Measurements from ENCODE around the gene TNNC2. TPM values are rescaled to one million over a fixed set of nuclear protein-coding genes. Genes with fewer than 3 reads are reported as not detected.

TNNC2 gene
- total and polyA plus RNA-seq, 2 of the 8 experiments (the other 6 are each of a cell fraction or from before 2014, with no cell fraction given), result 5.7 to 7.6 TPM

GRCh38 chr20:45826381-45827019 lies 612 bp downstream of the TNNC2 start (continued):
- no peak for TF ChIP-seq CTCF (IDR thresholded peaks at IDR 0.05; ENCODE audit: control extremely low read depth in 1 of 3, insufficient read depth in 1 of 3, low read depth in 1 of 3, low read length in 3 of 3)

Data from H1 (cell line).